GM19099 (cell line): Measurements from ENCODE around the gene TTC28.

Experiments
- POLR2A ChIP-seq: IDR thresholded peaks from 3 replicates; pipeline ENCODE4 v1.6.1; 2011; ENCODE audit warnings: low read depth; ENCODE audit not compliant: insufficient read length; ENCODE audit errors: extremely low read depth

Gene TTC28

DNA sequence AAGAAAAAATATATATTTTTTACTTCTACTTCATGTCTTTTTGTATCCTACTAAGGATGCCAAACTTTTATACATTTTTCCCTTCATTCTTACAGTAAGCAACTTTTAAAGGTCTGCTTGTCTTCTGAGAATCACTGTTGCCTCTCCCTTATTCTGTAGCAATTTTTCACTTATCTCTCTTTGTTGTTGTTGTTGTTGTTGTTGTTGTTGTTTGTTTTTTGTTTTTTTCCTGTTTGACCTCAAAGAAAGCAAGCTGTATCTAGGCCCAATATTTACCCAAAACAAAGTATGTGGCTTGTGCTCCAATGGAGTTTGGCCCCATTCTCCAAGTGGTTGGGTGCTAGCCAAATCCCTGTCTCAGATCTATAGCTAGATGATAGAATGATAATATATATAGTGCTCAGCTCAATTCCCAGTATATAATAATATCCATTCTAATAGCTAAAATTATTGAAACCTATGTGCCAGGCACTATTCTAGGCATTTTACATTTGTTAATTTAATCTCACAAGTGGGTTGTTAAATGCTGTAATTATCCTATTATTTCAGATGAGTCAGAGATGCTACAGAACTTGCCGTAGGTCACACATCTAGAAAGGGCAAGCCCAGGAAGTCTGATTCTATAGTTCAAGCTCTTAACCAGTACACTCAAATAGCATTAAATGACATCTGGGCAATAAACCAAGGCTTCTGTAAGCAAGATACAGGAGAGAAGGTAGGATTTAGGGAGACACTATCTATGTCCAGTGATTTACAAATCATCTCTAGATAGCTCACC lies 555.5 kb downstream of the TTC28 start:
- TF ChIP-seq POLR2A, result no peak

DNA sequence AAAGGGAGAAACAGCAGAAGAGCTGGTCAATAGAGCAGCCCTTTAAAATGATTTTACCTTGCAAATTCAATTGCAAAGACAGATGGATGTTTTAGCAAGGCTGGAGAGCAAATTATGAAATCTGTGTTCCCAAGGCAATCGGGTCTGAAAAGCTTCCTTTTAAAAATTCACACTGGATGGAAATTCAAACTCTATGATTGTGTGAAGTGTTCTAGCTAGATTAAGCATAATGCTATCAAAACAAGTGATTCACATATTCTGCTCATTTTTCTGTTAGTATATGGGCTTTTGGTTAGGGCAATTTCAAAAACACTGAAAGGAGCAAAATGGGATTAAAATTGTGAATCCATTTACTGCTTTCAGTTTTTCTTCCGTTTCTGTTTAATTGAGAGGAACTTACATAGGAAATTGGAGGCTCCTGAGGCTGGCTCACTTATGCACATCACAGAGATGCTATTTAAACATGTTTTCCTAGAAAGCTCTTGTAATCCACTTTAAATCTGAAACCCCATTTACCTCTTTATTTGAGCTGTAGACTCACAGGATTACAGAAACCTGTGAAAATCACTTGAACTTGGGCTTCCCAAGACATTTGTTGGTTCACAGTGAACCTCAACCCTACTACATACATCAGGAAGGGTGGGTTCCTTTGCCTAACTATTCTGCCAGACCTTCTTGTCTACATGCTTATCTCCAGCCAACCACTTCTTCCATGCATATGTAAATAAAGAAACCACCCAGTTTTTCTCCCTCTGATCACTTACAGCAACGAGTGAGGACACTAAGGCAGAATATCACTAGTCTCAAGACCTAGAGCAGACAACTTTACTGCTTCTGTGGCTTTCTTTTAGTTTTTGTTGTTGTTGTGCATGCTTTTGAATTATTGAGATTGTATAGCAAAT lies 558.7 kb downstream of the TTC28 start:
- no peak for TF ChIP-seq POLR2A

DNA sequence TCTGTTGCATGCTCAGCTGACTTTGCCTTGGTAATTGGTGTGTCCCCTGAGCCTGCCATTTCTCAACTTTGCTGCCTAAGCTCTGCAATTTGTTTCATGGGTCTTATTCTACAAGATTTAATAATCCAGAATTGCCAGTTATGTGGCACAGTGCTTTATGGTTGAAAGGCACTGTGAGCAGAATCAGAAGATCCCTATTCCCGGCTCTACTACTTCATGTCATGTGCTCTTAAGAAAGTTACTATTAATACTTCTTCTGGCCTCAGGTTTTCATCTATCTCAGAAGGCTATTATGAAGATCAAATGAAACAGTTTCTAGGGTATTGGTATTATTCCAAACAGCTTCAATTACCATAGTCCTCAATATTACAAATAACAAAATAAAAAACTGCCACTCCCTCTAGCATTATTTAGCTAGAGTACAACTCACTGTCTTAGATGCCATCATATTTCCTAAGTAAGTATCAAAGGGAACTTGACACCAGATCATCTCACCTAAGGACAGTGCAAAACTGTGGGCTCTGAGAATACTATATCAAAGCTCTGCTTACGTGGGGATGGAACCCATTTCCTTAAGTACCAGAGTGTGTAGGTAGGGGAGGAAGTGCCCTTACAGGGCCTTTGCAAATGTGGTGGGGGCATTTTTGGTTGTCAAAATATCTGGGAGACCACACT lies 560.5 kb downstream of the TTC28 start:
- no peak for TF ChIP-seq POLR2A

DNA sequence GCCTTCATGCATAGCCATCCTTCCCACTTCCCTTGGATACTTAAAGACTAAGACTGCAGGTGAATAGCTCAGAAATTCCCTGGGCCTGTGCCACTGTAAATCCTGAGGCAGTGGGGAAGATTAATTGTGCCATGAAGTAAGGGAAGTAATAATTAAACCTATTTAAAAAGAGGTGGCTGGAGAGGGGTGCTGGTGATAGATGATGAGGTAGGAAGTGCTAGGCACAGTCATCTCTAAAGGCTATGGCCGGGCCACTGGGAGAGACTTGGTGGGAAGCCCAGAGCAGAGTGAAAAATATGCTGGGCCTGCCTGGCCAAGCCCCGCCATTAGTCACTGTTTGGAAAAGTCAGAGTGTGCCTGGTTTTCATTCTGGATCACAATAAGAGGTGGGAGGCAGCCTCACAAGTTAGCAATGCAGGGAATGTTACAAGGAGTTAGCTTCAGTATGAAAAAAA lies 563.4 kb downstream of the TTC28 start:
- TF ChIP-seq POLR2A, result no peak

DNA sequence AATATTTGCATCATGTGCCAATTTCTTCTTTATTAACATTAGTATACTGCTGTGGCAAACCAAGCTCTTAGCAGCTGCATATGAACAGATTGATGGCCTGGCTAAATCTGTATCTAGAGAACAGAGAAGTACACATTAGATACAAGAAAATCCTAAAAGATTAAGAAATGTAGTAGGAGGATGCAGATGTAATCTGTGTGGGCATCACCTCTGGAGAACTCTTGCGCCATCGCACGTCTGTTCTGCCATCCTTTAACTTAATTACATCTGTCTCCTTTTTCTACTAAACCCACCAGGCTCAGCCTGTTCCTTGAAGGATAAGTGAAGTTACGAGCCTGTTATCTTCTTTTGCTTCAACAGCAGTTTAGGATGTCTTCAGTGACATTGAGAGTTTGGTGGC lies 564.2 kb downstream of the TTC28 start:
- no peak for TF ChIP-seq POLR2A

DNA sequence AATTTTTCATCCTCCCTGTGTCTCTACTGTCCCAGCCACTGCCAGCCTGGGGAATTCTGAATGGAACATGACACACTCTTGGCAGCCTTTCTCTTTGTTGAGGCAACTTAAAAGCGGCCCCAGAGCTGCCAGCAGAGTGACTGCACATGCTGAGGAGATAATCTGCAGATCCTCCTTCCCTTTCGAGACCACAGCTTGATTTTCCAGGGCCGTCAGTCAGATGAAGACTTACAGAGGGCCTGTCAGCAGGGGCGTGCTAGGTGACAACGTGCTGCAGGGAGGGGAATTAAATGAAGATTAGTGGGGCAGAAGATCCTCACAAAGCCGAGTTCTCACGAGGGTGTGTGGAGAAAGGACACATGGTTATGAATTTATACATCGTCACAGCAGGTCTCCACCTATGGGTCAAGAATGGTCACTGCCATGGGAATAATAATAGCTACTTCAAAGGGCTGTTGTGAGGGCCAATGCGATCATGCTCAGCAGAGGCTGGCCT lies 567.0 kb downstream of the TTC28 start:
- TF ChIP-seq POLR2A, result no peak

DNA sequence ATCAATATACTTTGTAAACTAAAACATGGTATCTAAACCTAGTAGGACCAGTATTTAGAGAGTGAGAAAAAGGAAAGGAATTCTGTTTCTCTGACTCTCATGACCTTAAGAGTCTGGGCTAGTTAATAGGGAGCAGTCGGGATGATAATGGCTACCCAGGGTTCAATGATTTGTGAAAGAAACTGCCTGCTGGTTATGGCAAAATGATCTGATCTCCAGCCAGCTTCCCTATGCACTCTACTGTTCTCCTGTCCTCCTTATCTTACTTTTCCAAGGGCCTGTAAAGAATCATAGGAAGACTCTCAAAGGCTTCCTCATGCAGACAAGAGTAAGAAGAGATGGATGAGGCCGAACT lies 567.5 kb downstream of the TTC28 start:
- no peak for TF ChIP-seq POLR2A

DNA sequence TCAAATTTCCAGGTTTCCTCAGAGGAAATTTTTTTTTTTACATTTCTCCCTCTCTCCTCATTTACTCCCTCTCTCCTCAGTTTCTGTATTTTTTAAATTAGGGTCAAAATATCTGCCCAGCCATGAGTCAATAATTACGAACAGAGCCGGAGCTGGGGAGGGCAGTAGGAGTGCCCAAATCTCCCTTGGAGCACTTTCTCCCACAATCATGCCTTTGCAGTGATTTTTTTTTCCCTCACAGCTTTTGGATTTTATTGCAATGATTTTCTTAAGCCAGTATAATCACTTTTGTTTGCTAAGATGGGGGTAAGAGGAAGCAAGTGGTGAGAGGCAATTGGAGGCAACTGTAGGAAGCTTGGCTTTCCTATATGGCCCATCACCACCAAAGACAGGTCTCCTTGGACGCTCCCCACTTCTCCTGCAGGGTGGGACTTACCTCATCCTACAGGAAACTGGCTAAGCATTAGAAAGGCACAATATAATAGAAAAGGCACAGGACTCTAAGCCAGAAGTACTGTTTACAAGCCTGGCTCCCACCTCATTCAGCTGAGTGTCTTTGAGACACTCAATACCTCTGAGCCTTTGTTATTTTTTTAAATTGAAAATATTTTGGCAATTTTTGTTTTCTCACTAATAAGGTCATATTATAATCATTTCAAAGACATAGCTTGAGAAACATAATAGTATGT lies 568.0 kb downstream of the TTC28 start:
- TF ChIP-seq POLR2A, result no peak

DNA sequence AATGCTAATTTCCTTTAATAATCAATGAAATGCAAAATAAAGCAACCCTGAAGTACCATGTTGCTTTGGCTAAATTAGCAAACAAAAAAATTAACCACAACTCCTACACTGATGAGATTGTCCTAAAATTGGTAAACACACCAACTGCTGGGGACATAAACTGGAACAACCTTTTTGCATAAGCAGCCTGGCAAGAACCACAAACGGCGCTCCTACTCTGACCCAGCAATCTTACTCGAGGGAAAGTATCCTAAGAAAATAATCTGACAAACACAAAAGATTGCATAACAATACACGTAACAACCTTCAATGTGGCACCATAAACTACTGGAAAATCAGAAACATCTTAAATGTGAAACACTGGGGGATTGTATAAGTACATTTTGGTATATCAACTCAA lies 570.8 kb downstream of the TTC28 start:
- TF ChIP-seq POLR2A, result no peak

DNA sequence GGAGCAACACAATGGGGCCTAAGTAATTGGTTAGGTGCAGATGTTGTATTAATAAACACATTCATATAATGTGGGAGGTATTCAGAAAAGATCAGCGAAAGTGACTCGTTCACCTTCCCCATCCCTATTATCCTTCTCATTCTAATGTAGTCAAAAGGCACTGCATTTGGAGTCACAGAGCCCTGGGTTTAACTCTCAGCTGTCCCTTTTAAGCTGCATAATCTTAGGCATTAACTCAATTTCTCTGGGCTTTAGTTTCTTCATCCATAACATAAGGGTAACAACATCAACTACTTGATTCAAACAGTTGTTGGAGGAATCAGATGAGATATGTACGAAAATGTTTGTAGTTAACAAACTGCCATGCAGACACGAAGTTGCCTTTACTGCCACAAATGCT lies 573.0 kb downstream of the TTC28 start:
- TF ChIP-seq POLR2A, result no peak

DNA sequence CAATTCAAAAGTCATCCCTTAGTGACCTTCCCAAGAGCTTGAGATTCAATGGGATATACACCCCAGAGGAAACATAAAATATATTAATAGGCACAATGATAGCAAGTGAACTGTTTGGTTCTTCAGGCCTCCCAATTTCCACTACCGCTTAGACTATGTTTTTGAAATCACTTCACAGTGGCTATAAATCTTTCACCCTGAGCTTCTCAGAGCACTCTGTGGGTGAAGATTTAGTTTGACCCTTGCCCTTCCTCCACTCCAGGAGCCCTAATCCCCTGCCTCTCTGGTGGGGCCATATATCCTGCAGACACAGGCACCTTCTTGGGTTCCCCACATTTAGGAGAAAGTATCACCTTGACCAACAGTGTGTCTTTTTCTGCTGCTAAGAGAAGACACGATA lies 573.7 kb downstream of the TTC28 start:
- no peak for TF ChIP-seq POLR2A

DNA sequence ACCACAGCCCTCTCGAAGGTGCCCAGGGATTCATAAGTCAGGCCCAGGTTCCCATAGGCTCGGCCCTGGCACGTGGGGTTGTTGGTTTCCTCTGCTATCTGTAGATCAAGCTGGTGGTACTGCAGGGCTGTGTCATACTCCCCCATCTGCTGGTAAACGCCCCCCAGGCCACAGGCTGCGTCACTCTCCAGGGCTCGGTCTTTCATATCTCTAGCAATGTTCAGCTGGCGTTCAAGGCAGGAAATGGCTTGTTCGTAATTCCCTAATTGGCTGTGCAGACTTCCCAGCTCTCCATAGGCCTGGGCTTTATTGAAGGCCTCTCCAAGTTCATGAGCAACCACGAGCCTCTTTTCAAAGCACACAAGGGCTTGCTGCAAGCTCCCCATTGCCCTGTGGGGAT lies 574.2 kb downstream of the TTC28 start:
- TF ChIP-seq POLR2A, result no peak

DNA sequence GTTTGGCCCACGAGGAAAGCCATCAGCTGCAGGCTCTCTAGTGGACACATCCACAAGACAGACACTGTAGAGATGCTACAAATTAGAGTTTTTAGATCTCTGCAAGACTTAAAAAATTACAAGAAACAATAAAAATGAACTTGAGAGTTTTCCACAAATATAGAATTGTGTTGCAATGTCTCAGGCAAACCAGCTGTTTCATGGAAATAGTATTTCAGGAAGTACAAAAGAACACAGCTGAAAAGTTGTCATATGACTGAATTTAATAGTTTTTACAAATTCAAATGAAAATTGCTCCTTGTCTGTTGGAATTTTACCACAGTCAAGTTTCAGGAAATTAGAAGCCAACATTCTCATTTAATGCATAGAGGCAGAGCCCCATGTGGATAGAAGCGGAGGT lies 576.0 kb downstream of the TTC28 start:
- TF ChIP-seq POLR2A, result no peak

DNA sequence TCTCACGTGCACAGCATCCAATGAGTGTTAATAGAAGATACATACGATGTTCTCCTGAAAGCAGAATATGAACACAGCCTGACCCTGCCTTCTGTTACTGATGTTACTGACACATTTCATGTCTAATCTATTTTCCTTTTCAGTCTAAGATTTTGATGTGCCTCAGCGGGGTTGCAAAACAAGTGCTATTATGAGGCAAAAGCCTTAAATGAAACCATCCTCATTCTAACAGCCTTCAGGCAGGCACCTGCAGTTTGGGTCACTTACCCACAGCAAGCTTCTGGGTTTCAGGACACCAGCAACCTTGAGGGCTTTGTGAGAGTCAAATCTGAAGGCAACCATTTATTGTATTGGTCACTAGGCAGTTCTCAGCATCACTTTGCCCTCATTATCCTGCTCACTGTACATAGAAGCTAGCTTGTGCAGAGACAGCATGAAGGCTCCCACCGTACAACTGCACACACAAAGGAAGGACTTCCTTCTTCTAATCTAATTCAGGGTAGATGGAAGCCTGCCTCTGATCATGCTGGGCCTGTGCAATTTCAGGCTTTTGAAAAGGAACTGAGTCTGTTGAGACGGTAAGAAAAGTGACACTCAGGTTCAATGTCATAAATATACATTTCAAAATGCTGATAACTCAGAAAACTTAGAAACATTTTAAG lies 577.4 kb downstream of the TTC28 start:
- TF ChIP-seq POLR2A, result no peak
